NCI-H345 (cell line): ENCODE data around the gene ABCF2.

ENCODE experiments used
- DNase-seq: peaks from one replicate; lab custom pipeline; 2025; lab: John Stamatoyannopoulos, UW

The ABCF2 gene

DNA sequence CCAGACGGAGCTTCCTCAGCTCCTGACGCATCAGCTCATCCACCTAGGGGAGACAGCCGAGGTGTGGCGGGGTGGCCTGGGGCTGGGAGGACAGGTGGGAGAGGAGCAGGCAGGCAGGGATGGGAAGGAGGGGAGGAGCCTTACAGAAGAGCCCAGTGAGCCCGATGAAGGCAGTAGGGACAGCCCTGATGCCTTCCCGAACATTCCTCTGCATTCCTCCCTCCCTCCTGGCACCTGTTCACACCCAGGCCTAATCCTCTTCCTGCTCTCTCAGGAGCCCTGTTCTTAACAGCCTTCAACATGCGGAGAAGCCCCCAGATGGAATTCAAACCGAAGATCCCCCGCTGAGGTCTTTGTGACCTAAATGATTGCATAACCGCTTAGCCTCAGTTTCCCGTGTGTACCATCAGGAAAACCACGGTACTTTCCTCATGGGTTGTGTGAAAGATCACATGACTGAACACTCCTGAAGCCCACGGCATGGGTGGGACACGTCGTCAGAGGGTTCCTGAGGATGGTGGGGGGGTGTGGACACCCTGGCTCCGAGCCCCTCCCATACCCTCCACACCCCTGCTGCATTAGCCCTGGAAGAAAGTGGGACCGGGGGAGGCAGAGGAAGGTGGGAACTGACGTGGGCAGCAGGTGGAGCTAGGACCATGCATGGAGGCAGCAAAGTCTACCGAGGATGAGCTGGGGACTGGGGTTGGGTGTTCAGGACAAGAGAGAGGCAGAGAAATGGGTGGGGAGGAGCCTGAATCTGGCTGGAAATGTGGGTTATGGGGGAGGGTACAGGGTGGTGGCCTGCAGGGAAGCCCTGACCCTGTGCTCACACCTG is 31.2 kb downstream of the ABCF2 start:
- no peak for DNase-seq

DNA sequence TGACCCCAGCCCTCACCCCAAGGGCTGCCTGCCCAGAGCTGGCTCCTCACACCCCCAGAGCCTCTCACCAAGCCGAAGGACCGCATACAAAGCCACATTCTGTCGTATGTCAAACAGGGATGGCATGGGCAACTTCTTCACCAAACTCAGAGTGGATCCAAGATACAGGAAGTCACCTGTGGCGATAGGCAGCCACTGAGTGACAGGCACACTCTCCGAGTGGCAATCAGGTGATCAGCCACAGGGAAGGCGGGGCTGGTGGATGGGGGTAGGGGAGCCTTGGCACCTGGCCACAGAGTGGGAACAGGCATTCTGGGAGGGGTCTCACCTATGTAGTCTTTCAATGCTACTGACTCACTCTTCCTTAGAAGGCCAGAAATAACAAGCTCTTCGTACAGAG is 32.8 kb downstream of the ABCF2 start:
- DNase-seq = no peak

DNA sequence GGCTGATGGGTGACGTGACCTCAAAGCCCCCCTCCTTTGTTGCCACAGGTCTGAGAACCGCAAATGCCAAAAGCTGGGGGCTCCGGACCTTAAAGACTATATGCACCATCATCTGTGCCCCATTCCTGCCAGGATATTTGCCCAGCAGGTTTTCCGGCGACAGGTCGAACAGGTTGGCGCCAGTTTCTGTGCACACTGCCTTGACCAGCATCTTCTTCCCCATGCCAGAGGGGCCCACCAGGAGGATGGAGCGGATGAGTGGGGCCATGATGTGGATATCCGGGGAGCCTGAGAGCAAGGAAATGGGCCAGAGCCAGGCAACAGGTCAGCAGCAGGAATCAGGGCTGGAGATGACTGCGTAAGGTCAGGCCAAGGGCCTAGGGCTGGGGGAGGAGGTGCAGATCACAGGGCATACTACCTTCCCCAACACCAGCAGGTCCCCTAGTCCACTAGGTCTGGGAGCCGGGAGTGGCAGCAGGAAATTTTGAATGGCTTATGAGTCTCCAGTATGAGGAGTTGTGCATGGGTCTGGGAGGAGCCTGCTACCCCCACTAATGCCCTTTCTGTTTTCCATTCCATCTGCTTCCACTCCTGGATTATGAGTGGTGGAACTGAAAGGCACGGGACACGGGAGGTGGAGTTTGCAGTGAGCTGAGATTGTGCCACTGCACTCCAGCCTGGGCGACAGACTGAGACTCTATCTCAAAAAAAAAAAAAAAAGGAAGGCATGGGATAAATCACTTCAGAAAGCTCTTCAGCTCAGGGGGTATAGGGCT is 33.6 kb downstream of the ABCF2 start:
- DNase-seq = no peak

DNA sequence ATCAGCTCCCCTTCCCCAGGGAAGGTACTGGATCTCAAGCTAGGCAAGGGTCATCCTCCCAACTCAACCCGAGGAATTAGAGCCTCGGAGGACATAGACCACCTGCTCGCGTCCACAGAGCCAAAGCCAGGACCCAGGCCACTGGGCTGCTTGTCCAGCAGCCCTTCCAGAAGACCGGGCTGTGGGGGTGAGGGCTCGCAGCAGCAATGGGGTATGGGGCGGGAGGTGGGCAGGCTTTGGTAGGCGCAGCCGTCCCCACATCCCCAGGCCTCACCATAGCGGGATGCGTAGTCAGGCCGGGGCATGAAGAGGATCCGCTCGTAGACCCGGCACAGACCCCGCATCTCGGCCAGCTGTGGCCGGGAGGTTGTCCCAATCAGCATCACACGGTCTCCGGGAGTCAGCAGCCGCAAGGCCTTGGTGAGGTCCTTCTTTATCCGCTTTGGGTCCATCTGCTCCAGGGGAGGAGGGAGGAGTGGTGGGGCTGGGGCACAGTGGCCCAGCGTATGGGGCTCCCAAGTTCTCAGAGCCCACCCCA is 34.9 kb downstream of the ABCF2 start:
- DNase-seq = no peak

DNA sequence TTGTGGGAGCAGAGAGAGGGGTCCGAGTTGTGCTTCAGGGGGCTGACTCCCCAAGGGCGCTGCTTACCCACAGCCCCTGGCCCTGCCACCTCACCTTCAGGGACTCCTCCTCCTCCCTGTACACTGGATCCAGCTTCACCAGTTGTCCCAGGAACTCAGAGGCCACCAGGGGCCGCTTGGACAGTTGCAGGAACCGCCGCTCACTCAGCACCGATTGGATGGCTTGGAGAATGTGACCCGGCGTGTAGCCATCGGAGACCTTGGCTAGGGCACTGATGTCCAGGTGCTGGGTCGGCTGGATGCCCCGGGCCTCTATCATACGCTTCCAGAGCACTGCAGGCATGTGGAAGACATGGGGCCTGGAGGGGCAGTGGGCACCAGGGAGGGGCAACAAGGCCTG is 35.5 kb downstream of the ABCF2 start:
- DNase-seq = no peak

DNA sequence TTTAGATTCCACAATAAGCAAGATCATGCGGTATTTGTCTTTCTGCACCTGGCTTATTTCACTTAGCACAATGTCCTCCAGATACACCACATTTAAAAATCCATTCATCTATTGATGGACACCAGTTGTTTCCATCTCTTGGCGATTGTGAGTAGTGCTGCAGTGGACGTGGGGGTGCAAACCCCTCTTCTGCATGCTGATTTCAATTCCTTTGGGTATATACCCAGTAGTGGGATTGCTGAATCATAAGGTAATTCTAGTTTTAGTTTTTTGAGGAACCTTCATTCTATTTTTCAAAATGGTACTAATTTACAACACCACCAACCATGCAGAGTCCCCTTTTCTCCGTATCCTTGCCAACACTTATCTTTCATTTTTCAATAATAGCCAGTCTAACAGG is 38.0 kb downstream of the ABCF2 start:
- DNase-seq = no peak

DNA sequence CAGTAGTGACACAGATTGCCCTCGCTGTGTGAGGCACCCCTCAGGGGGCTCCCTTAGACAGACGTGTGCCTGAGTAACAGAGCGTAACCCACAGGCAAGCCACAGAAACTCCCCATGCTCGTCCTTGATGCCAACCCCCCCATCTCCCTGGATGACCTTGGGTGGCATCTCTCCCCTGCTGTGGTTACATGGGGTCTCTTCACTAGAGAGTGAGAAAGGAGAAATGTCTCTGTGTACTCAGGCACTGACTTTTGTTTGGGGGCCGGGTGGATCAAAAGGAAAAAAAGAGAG is 38.8 kb downstream of the ABCF2 start:
- no peak for DNase-seq

DNA sequence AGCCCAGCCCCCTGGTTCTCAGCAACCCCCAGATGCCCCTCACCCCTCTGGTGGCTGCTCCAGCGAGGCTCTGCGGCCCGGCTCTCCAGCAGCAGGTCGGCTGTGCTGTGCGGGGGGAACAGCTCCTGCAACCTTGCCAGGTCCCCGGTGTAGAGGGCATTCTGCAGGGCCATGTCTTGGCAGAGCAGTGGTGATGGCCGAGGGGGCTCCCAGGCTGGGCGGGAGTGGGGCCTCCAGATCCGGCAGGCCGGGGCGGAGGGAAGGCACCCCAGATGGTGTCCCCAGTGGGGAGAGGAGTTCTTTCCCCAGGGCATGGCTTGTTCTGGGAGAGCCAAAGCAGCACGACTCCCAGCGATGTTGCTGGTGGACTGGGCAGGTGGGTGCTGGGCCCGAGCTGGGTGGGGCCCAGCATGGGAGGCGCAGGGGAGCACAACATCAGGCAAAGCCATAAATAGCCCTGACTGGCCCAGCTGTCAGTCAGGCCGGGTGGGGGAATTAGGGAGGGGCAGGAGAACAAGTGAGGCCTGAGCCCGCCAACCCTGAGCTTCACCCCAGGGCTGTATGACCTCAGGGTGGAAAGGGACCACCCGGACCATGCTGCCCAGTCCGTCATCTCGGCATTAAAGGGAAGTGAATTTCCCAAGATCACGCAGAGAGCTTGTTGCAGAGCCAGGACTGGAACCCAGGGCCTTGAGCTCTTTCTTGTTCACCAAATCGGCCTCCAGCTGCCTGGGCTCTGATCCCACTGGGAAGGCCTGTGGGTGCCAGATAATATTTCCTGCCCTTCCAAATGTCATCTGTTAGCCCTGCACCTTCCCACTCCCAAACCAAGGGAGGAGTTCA is 39.4 kb downstream of the ABCF2 start:
- DNase-seq = no peak

DNA sequence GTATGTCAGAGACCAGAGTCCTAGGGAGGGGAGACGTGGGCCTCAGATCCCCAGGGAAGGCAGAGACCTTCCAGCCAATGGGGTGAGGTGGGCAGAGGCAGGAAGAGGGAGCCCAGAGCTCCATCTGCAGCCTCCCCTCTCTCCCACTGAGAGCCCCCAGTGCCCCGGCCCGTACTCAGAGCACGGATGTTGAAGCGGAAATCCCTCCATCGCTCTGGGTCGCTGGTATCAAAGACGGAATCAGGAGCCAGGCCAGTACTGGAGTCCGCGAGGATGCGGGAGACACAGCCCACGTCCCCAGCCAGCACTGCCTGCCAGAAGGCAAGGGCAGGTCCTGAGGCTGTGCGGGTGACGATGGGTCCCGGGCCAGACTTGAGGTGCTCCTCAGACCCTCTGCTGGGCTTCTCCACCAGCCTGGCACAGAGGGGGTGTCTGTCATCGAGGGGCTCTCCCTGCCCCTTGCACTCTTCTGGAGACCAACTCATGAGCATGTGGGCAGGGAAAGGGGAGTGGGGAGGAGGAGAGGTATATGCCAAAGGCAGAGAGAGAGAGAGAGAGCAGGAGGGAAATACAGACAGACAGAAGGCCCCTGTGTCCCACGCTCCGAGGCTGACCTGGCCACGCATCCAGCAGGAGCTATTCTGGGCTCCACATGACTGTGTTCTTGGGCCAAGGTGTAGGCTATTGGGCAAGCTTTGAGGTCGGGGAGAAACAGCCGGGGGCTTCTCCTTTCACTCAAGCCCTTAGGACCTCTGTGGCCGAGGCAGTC is 40.2 kb downstream of the ABCF2 start, which contains the start of gene ASB10:
ASB10 (minus strand) TSS at position 611 of the 769 bp plus-strand sequence; CDS start at position 491, 120 bp downstream.
- DNase-seq = no peak

DNA sequence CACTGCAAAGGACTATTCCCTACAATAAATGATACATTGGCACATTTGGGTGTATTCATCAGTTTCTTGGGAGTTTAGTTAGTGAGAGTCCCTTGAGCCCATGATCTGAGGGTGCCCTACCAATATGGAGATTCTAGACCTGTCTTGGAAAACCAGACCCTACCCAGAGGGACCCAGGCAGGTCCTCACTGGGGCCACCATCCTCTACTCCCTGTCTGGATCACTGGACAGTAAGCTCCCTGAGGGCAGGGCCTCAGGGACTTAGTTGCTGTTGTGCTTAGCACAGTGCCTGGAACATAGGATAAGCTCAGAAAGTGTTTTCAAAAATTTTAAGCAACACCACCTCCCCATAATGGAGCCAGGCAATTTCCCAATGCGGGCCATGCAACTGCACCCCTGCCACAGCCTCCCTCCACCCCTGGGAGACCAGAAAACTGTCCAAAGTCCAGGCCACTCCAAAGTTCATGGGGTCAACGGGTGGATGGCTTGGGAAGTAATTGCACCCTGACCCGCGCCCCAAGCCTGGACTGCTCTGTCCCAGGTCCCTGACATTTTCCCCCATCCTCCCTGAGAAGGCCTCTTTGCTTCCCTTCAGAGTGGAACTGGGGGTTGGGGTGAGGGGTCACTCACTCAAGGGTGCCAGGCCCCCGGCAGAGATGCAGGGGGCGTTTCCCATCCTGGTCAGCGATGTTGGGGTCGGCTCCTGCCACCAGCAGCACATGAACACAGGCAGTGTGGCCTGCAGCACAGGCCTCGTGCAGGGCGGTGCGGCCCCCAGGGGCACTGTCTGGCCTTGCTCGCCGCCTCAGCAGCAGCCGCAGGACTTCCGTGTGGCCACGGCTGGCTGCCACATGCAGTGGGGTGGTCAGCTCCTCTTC is 41.0 kb downstream of the ABCF2 start:
- no peak for DNase-seq

DNA sequence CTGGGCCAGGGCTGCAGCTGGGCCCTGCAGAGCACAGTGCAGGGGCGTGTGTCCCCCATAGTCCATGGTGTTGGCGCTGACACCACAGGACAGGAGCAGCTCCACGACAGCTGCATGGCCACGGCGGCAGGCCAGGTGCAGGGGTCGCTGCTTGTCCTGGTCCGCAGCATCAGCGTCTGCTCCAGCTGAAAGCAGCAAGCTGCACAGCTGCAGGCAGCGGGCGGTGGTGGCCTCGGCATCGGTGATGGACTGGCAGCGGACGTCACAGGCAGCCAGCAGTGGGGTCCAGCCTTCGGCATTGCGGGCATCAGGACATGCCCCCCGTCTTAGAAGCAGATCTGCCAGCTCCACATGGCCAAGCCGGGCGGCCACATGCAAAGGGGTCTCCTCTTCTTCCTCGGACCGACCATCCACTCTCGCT is 46.0 kb downstream of the ABCF2 start:
- DNase-seq = no peak

DNA sequence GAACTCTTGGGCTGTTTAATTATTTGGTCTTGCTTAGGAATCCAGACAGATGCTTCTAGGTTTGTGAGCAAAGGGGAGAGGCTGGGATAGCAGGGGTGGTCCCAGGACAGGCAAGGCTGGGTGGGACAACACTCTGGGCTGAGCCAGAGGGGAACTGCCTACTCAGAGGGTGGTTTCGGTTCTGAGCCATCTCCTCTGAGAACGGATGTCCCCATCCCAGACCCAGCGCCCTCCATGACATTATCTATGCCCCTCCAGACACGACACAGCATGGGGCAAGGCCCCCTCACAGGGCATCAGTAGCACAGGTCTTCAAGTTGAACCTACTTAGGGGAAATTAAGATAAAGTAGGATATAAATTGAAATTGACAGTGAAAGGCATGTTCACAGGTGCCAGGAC is 47.1 kb downstream of the ABCF2 start:
- no peak for DNase-seq

DNA sequence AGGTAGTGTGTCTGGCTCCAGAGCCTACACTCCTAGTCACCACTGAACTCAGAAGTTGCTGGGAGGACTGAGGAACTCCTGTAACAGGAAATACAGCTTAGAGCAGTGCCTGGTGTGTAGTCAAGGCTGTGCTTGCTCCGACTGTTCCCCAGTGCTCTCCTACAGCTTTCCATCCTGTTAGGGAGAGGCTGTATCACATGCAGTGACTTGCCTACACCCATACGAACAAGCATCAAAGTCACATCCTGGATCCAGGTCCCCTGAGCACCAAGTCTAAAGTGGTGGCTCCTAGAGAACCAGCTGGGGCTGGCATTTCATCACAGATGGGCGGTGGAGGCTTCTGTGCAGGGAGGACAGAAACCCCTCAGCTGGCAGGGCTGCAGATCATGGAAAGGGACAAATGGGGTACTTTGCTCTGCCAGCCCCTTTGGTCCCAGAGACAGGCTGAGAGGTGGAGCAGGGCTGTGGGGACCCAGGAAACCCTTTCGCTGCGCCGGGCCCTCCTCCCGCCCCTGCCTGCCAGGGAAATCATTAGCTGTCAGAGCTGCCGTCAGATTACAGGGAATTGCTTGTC is 47.6 kb downstream of the ABCF2 start:
- DNase-seq = no peak

DNA sequence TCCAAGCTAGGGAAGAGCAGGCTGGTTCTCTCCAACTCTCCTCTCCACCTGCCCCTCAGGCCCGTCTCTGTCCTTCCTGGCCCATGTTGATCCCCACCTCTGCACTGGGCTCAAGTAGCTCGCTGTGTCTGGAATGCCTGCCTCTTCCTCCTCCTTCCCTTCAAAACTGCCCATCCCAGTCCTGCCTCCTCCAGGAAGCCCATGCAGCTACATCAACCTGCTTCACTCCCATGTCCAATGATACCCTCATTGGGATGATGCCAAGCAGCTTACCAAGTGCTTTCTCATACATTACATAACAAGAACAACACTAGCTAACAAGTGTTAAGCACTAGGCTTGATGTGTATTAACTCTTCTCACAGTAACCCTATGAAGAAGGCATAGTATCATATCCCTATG is 48.2 kb downstream of the ABCF2 start:
- DNase-seq = no peak

DNA sequence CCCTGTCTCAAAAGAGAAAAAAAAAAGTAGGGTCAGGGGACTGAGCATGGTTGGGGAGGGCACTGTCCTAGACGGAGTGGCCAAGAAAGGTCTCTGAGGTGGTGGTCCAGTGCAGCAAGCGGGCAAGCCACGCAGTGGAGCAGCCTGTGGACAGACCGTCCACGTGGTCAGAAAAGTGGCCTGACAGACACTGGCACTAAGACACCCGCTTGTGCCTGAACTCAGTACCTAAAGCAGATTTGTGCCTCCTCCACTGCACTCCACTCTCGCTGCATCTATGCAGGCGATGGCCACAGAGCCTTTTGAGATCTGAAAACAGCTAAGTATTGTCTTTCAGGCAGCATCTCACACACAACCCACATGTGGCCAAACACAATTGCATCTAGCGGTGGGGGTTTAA is 48.8 kb downstream of the ABCF2 start:
- DNase-seq = no peak

DNA sequence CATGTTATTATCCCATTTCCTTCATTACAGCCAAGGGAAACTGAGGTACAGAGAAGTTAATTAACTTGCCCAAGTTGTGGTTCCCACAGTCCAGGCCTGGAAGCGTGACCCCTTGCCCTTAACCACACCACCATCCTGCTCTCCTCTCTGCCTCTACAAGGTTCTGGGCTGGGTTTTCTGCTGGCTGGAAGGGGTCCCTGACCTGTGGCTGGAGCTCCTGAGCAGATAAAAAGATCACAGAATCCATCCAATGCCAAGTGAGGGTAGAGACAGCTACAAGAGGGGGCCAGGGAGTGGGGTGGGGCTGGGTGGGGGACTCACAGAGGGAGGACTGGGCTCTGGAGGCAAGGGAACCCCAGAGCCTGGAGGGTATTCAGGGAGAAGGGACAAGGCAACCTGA is 49.7 kb downstream of the ABCF2 start:
- no peak for DNase-seq

DNA sequence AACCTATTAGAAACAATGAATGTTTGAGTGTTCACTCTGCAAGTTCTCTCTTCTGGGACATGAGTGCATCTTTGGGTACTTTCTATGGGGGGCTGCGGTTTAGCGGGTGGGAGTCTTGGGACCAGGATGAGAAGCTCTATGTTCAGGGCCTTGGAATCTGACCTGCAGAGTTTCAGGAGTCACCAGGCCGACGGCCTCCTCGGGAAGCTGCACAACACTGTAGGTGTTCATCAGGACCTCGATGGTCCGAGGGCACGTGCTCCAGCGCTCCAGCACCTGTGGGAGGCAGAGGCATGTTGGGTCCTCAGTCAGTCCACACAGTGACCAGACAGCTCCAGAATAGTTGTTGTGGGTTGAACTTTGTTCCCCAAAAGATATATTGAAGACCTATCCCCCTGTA is 50.6 kb downstream of the ABCF2 start:
- DNase-seq = no peak

DNA sequence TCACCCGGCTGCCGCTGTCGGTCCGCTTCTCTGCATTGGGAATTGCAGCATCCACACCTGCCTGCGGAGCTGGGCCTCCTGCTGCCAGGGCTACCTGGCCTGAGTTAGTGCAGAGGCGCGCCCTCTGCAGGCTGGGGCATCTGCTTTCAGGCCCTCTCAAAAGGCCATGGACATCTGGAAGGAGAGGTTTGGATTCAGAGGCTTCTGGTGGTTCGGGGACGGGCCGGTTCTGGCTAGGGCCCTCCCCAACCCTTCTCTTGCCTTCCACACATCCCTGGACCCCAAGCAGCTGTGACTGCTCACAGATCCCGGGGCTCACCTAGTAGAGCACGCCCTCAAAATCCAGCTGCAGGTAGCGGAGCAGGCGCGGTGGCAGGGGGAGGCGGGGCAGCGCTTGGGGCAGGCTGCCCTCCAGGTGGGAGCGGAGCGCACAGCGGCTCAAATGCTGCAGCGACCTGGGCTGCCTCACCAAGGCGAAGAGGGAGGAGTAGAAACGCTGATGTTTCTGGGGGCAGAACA is 51.2 kb downstream of the ABCF2 start:
- DNase-seq = no peak

DNA sequence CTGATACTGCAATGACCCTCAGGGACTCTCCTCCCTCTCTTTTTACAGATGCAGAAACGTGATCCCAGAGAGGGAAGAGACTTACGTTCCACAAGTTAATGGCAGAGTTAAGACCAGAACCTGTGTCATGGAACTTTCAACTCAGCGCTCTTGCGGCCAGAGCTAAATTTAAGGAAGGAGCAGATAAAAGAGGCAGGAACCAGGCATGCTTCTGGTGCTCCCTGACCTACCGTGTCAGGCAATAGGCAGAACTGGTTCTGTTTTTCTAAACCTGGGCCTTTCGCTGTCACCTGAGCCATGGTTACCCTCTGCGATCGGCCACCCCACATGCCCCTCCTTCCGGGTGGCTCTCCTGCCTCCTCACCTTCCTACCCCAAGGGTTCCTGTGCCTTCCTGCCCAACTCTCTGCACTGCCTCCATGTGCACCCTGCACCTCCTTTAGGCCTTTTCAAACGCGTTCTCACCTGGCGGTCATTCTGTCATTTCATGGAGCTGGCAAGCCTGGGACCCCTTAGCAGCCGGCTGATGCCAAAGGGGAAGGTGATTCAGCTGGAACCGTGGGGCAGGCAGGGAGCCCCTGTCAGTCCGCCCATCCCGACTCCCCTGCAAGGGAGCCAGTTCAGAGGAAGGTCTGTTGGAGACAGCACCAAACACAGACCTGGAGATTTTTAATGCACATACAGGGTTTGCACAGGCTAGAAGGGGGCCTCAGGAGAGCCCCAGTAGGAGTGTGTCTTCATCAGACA is 51.8 kb downstream of the ABCF2 start:
- DNase-seq = no peak
